ENCODE data around the gene RALB. TPM values are rescaled to one million over a fixed set of nuclear protein-coding genes. Genes with fewer than 3 reads are reported as not detected.

Gene RALB
- polyA plus RNA-seq, 2 of the 4 experiments (the other 2 are of a cell fraction) = 72.9 to 76.5 TPM

- ChIA-PET CTCF (interaction anchor here (0.6 to 1.3 kb wide), 4 partner anchors 19 to 34 kb away, joined by 3 to 6 read pairs (median 4); no protein-coding TSS in a partner anchor), POLR2A (no interaction called here)
- Histone ChIP-seq H3K27ac (no peak overlapping the region), H3K4me3 (no peak overlapping the region), H3K4me1 (no peaks in the 10 kb centered on the region), H3K9me3 (no peaks in the 10 kb centered on the region), H3K4me2 (no peak overlapping the region)
- no peak for ATAC-seq
- no peak for FAIRE-seq
- no peak for DNase-seq (ENCODE audit: low read depth in 1 of 2, low spot score in 1 of 2)
- WGBS (ENCODE audit: missing lambda C conversion rate) = 96% methylated on average over 10 of the region's 10 CpGs
- no peak for TF ChIP-seq BHLHE40 (IDR thresholded peaks at IDR 0.05; ENCODE audit: low read depth, low read length)
- no peak for TF ChIP-seq NR3C1 (IDR thresholded peaks at IDR 0.05)
- no peak for TF ChIP-seq HOXB13 (CRISPR knock-in tag; IDR thresholded peaks at IDR 0.05; ENCODE audit: low read depth)
- no peak for TF ChIP-seq ESRRA (IDR thresholded peaks at IDR 0.05; ENCODE audit: borderline replicate concordance, low read length)
- TF ChIP-seq CBX8 (IDR thresholded peaks at IDR 0.05) = no peak
- TF ChIP-seq RFX5 (IDR thresholded peaks at IDR 0.05) = no peak
- no peak for TF ChIP-seq ZSCAN20 (CRISPR knock-in tag; IDR thresholded peaks at IDR 0.05)
- TF ChIP-seq MYC (IDR thresholded peaks at IDR 0.05; ENCODE audit: borderline replicate concordance, low read length) = no peak
- TF ChIP-seq FOSL2 (IDR thresholded peaks at IDR 0.05) = no peak
- no peak for TF ChIP-seq FOSL2 (CRISPR knock-in tag; IDR thresholded peaks at IDR 0.05)
These were observed 26.2 kb downstream of the RALB start for GRCh38 chr2:120278901-120279300.

GRCh38 chr2:120279708-120280107 lies 27.1 kb downstream of the RALB start:
- H3K4me3 ChIP-seq = no peak overlapping the region
- H3K4me2 ChIP-seq = no peak overlapping the region
- FAIRE-seq (no peak), DNase-seq (ENCODE audit: low read depth in 1 of 2, low spot score in 1 of 2) (no peak), ATAC-seq (no peak)
- no peaks in the 10 kb centered on the region for H3K4me1 ChIP-seq
- no peak overlapping the region for H3K27ac ChIP-seq
- 89% methylated on average over 14 of the region's 14 CpGs for WGBS (ENCODE audit: missing lambda C conversion rate)
- ChIA-PET POLR2A (no interaction called here), CTCF (interaction anchor here (1.1 kb wide), 1 partner anchor 33 kb away, joined by 6 read pairs; no protein-coding TSS in a partner anchor)
- TF ChIP-seq HOXA7 (CRISPR knock-in tag; IDR thresholded peaks at IDR 0.05) = no peak
- TF ChIP-seq ESRRA (IDR thresholded peaks at IDR 0.05; ENCODE audit: borderline replicate concordance, low read length) = no peak
- TF ChIP-seq, protein P1, sequence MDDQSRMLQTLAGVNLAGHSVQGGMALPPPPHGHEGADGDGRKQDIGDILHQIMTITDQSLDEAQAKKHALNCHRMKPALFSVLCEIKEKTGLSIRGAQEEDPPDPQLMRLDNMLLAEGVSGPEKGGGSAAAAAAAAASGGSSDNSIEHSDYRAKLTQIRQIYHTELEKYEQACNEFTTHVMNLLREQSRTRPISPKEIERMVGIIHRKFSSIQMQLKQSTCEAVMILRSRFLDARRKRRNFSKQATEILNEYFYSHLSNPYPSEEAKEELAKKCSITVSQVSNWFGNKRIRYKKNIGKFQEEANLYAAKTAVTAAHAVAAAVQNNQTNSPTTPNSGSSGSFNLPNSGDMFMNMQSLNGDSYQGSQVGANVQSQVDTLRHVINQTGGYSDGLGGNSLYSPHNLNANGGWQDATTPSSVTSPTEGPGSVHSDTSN (IDR thresholded peaks at IDR 0.05) = no peak
- TF ChIP-seq JUNB (IDR thresholded peaks at IDR 0.05) = no peak
- TF ChIP-seq NR3C1 (IDR thresholded peaks at IDR 0.05) = no peak
- no peak for TF ChIP-seq HMGXB4 (CRISPR knock-in tag; IDR thresholded peaks at IDR 0.05; ENCODE audit: borderline replicate concordance)
- TF ChIP-seq HEYL (CRISPR knock-in tag; IDR thresholded peaks at IDR 0.05) = no peak
- no peak for TF ChIP-seq NPAS2 (CRISPR knock-in tag; IDR thresholded peaks at IDR 0.05; ENCODE audit: borderline replicate concordance)
- TF ChIP-seq EP300 (IDR thresholded peaks at IDR 0.05) = no peak
- TF ChIP-seq KDM5A (IDR thresholded peaks at IDR 0.05) = no peak
- no peaks in the 10 kb centered on the region for H3K9me3 ChIP-seq

DNA sequence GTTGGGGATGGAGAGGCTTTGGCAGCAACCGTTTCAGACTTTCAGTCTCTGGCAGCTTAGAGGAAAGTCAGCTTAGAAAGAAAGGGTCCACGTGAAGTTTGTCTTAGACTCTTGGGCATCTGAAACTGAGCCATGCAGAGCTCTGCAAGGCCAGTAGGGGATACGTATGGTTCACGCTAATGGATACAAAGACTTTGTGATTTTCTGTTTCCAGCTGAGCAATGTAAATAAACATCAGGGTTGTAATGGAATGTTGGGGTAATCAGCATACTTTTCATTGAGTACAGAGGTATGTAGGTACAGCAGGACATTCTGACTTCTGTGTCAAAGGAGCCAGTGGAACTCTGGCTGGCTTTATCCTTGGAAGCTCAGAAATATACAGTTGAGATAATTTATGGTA lies 31.0 kb downstream of the RALB start:
- H3K4me3 ChIP-seq = no peak overlapping the region
- ATAC-seq (peak; percentile 58 to 62; a peak in 4 of 6 replicates), DNase-seq (ENCODE audit: low read depth in 1 of 2, low spot score in 1 of 2) (peak in 1 of 2 experiments; percentile 18), FAIRE-seq (no peak)
- ChIA-PET POLR2A (no interaction called here), CTCF (interaction anchor here (0.8 to 1.8 kb wide), 8 partner anchors 8 to 32 kb away, joined by 3 to 8 read pairs (median 5); no protein-coding TSS in a partner anchor)
- TF ChIP-seq KDM5A (IDR thresholded peaks at IDR 0.05) (no peak), JUN (IDR thresholded peaks at IDR 0.05) (no peak), EP300 (IDR thresholded peaks at IDR 0.05) (no peak), POLR2AphosphoS2 (conservative IDR thresholded peaks at IDR 0.05; ENCODE audit: low read length) (no peak), CEBPB (IDR thresholded peaks at IDR 0.05) (no peak), SREBF2 (IDR thresholded peaks at IDR 0.05) (no peak), CBX8 (IDR thresholded peaks at IDR 0.05) (no peak), RNF2 (IDR thresholded peaks at IDR 0.05; ENCODE audit: borderline replicate concordance, low read depth) (no peak), E2F6 (IDR thresholded peaks at IDR 0.05; ENCODE audit: borderline replicate concordance, low read depth) (no peak), FOSL2 (IDR thresholded peaks at IDR 0.05) (no peak), FOSL2 (CRISPR knock-in tag; IDR thresholded peaks at IDR 0.05) (no peak), GATA3 (IDR thresholded peaks at IDR 0.05; ENCODE audit: borderline replicate concordance) (no peak), ELK1 (IDR thresholded peaks at IDR 0.05; ENCODE audit: low read depth, low read length) (no peak), NPAS2 (CRISPR knock-in tag; IDR thresholded peaks at IDR 0.05; ENCODE audit: borderline replicate concordance) (no peak), TFCP2L1 (CRISPR knock-in tag; IDR thresholded peaks at IDR 0.05) (no peak), KDM1A (IDR thresholded peaks at IDR 0.05; ENCODE audit: low read depth) (no peak), MYC (IDR thresholded peaks at IDR 0.05; ENCODE audit: borderline replicate concordance, low read length) (no peak)
- TF ChIP-seq, protein P1 (IDR thresholded peaks at IDR 0.05) = no peak
- TF ChIP-seq, protein P2, sequence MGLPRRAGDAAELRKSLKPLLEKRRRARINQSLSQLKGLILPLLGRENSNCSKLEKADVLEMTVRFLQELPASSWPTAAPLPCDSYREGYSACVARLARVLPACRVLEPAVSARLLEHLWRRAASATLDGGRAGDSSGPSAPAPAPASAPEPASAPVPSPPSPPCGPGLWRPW (IDR thresholded peaks at IDR 0.05) = no peak
- peaks cover 21% of the 10 kb centered on the region for H3K4me1 ChIP-seq
- H3K27ac ChIP-seq = no peak overlapping the region
- H3K9me3 ChIP-seq = no peaks in the 10 kb centered on the region
- H3K4me2 ChIP-seq = no peak overlapping the region
- 63% methylated on average over 4 of the region's 4 CpGs for WGBS (ENCODE audit: missing lambda C conversion rate)

Data from A549 (cell line).